ENCODE measurements around the gene ROGDI.

GRCh38 chr16:4768549-4769305, 33.7 kb downstream of the ROGDI start:
- no peak for TF ChIP-seq CTCF (IDR thresholded peaks at IDR 0.05)
- TF ChIP-seq POLR2A (IDR thresholded peaks at IDR 0.05), result peak; percentile 36 to 48
- no peak for TF ChIP-seq EP300 (IDR thresholded peaks at IDR 0.05)
- peak in 1 of 3 donors; percentile 38 for TF ChIP-seq POLR2AphosphoS5 (IDR thresholded peaks at IDR 0.05)

All from suprapubic skin (tissue), 4 donors.